COLO668 (cell line): ENCODE results near the gene PLCB1.

Experiments used
- DNase-seq: peaks from one replicate; lab custom pipeline; 2025; ENCODE audit not compliant: unreplicated experiment; lab: John Stamatoyannopoulos, UW

PLCB1 gene

GRCh38 chr20:8210749-8211148 lies 78.7 kb downstream of the PLCB1 start:
- DNase-seq: no peak

GRCh38 chr20:8212286-8212685 lies 80.2 kb downstream of the PLCB1 start:
- DNase-seq: no peak

- DNase-seq: no peak
Observed at GRCh38 chr20:8213270-8213669, 81.2 kb downstream of the PLCB1 start.

- no peak for DNase-seq
Observed at GRCh38 chr20:8213831-8214587, 81.9 kb downstream of the PLCB1 start.

- no peak for DNase-seq
Observed at GRCh38 chr20:8215361-8215781, 83.3 kb downstream of the PLCB1 start.

GRCh38 chr20:8216375-8217200 lies 84.5 kb downstream of the PLCB1 start:
- DNase-seq: no peak

GRCh38 chr20:8218861-8219260 lies 86.8 kb downstream of the PLCB1 start:
- no peak for DNase-seq

- no peak for DNase-seq
Observed at GRCh38 chr20:8219403-8219802, 87.3 kb downstream of the PLCB1 start.

GRCh38 chr20:8220716-8221115 lies 88.7 kb downstream of the PLCB1 start:
- DNase-seq: no peak

- DNase-seq: no peak
Observed at GRCh38 chr20:8221887-8222419, 89.9 kb downstream of the PLCB1 start.

GRCh38 chr20:8223091-8223870 lies 91.2 kb downstream of the PLCB1 start:
- no peak for DNase-seq

GRCh38 chr20:8225658-8226057 lies 93.6 kb downstream of the PLCB1 start:
- no peak for DNase-seq

GRCh38 chr20:8226106-8226505 lies 94.0 kb downstream of the PLCB1 start:
- no peak for DNase-seq

GRCh38 chr20:8227293-8227692 lies 95.2 kb downstream of the PLCB1 start:
- DNase-seq: no peak

GRCh38 chr20:8228315-8228714 lies 96.2 kb downstream of the PLCB1 start:
- DNase-seq: no peak

GRCh38 chr20:8229090-8229489 lies 97.0 kb downstream of the PLCB1 start:
- no peak for DNase-seq

GRCh38 chr20:8231038-8231437 lies 99.0 kb downstream of the PLCB1 start:
- DNase-seq: no peak

- DNase-seq: no peak
Observed at GRCh38 chr20:8232332-8232731, 100.3 kb downstream of the PLCB1 start.

- DNase-seq: no peak
Observed at GRCh38 chr20:8234580-8234979, 102.5 kb downstream of the PLCB1 start.

GRCh38 chr20:8242066-8242465 lies 110.0 kb downstream of the PLCB1 start:
- no peak for DNase-seq
